ENCODE data around the gene PTPN1. TPM values are rescaled to one million over a fixed set of nuclear protein-coding genes. Genes with fewer than 3 reads are reported as not detected.

Gene PTPN1
- total RNA-seq, 2 experiments from 2014 or later = 82.3 to 82.8 TPM

- ATAC-seq (ENCODE audit: poor library complexity) = no peak
- POLR2A ChIA-PET = interaction anchor here (0.7 to 3.2 kb wide), 3 partner anchors 12 to 61 kb away, joined by 3 to 14 read pairs (median 5); partner anchors contain the start of gene PTPN1
- H3K4me3 Mint-ChIP-seq = no peak overlapping the region
Measured at GRCh38 chr20:50545126-50545525, 34.9 kb downstream of the PTPN1 start.

GRCh38 chr20:50546729-50547314 lies 36.6 kb downstream of the PTPN1 start:
- POLR2A ChIA-PET = interaction anchor here (0.6 to 1.3 kb wide), 5 partner anchors 20 to 35 kb away, joined by 3 to 4 read pairs (median 3); no protein-coding TSS in a partner anchor
- Histone ChIP-seq H3K4me1 (ENCODE audit: insufficient read depth, low read length) (peaks cover 52% of the 10 kb centered on the region), H3K36me3 (ENCODE audit: insufficient read depth, low read length) (peaks cover 12% of the 10 kb centered on the region), H3K27ac (ENCODE audit: low read depth in 1 of 2, low read length in 2 of 2) (no peak overlapping the region), H3K9me3 (ENCODE audit: control insufficient read depth in 1 of 2, insufficient read depth in 1 of 2, low read length in 2 of 2) (no peaks in the 10 kb centered on the region), H3K27me3 (ENCODE audit: control insufficient read depth in 1 of 2, insufficient read depth in 2 of 2, low read length in 2 of 2) (no peaks in the 10 kb centered on the region), H3K4me3 (ENCODE audit: low read length) (peak overlapping the region; percentile 15)
- ATAC-seq (ENCODE audit: poor library complexity) (peak; percentile 30), DNase-seq (peak in 3 of 14 experiments; percentile 24 to 42 (median 29))
- Mint-ChIP-seq H3K36me3 (ENCODE audit: low read depth) (peaks cover 53% of the 10 kb centered on the region), H3K27me3 (no peaks in the 10 kb centered on the region), H3K9me3 (no peaks in the 10 kb centered on the region), H3K4me1 (ENCODE audit: low read depth) (peaks cover 83% of the 10 kb centered on the region), H3K27ac (peak overlapping the region; percentile 38), H3K4me3 (peak overlapping the region; percentile 72)
- no peak for TF ChIP-seq CTCF (IDR thresholded peaks at IDR 0.05)
- CTCF ChIA-PET = interaction anchor here (1.0 to 1.6 kb wide), 2 partner anchors 34 to 37 kb away, joined by 3 to 4 read pairs; partner anchors contain the start of gene PTPN1
- intact Hi-C loops (cut with DNase I, micrococcal nuclease) = no loop called here

More at GRCh38 chr20:50545126-50545525, 34.9 kb downstream of the PTPN1 start:
- Histone ChIP-seq H3K27me3 (ENCODE audit: control insufficient read depth in 1 of 2, insufficient read depth in 2 of 2, low read length in 2 of 2) (no peaks in the 10 kb centered on the region), H3K4me3 (ENCODE audit: low read length) (no peak overlapping the region), H3K27ac (ENCODE audit: low read depth in 1 of 2, low read length in 2 of 2) (no peak overlapping the region), H3K36me3 (ENCODE audit: insufficient read depth, low read length) (peaks cover 18% of the 10 kb centered on the region), H3K4me1 (ENCODE audit: insufficient read depth, low read length) (peaks cover 61% of the 10 kb centered on the region), H3K9me3 (ENCODE audit: control insufficient read depth in 1 of 2, insufficient read depth in 1 of 2, low read length in 2 of 2) (no peaks in the 10 kb centered on the region)
- Mint-ChIP-seq H3K36me3 (ENCODE audit: low read depth) (peaks cover 58% of the 10 kb centered on the region), H3K27ac (peak overlapping the region; percentile 38), H3K4me1 (ENCODE audit: low read depth) (peaks cover 82% of the 10 kb centered on the region), H3K27me3 (no peaks in the 10 kb centered on the region), H3K9me3 (no peaks in the 10 kb centered on the region)
- no peak for TF ChIP-seq CTCF (IDR thresholded peaks at IDR 0.05)
- intact Hi-C loops (cut with DNase I, micrococcal nuclease) = no loop called here
- no peak for DNase-seq
- CTCF ChIA-PET = no interaction called here

GRCh38 chr20:50547964-50548363 lies 37.8 kb downstream of the PTPN1 start:
- DNase-seq = no peak
- POLR2A ChIA-PET = interaction anchor here (0.5 to 1.1 kb wide), 5 partner anchors 28 to 379 kb away, joined by 3 to 5 read pairs (median 3); partner anchors contain the start of gene PTPN1
- Mint-ChIP-seq H3K36me3 (ENCODE audit: low read depth) (peaks cover 48% of the 10 kb centered on the region), H3K4me1 (ENCODE audit: low read depth) (peaks cover 76% of the 10 kb centered on the region), H3K4me3 (peak overlapping the region; percentile 23), H3K9me3 (no peaks in the 10 kb centered on the region), H3K27ac (peak overlapping the region; percentile 39), H3K27me3 (no peaks in the 10 kb centered on the region)
- no peaks in the 10 kb centered on the region for H3K27me3 ChIP-seq (ENCODE audit: control insufficient read depth in 1 of 2, insufficient read depth in 2 of 2, low read length in 2 of 2)
- CTCF ChIA-PET = interaction anchor here (0.8 kb wide), 1 partner anchor 69 kb away, joined by 3 read pairs; no protein-coding TSS in a partner anchor
- no peaks in the 10 kb centered on the region for H3K9me3 ChIP-seq (ENCODE audit: control insufficient read depth in 1 of 2, insufficient read depth in 1 of 2, low read length in 2 of 2)
- H3K4me3 ChIP-seq (ENCODE audit: low read length) = no peak overlapping the region
- TF ChIP-seq CTCF (IDR thresholded peaks at IDR 0.05) = no peak
- H3K36me3 ChIP-seq (ENCODE audit: insufficient read depth, low read length) = peaks cover 12% of the 10 kb centered on the region
- H3K4me1 ChIP-seq (ENCODE audit: insufficient read depth, low read length) = peaks cover 56% of the 10 kb centered on the region
- peak overlapping the region in 1 of 2 donors; percentile 33 for H3K27ac ChIP-seq (ENCODE audit: low read depth in 1 of 2, low read length in 2 of 2)
- intact Hi-C loops (cut with DNase I, micrococcal nuclease) = no loop called here
- no peak for ATAC-seq (ENCODE audit: poor library complexity)

Data from CD4-positive, alpha-beta T cell (primary cell).